ENCODE measurements around the gene FBN1.

Gene FBN1

GRCh38 chr15:48501208-48501607, 144.3 kb downstream of the FBN1 start:
- DNase-seq: no peak

- DNase-seq: no peak
These were observed 144.9 kb downstream of the FBN1 start for GRCh38 chr15:48500595-48500994.

DNA sequence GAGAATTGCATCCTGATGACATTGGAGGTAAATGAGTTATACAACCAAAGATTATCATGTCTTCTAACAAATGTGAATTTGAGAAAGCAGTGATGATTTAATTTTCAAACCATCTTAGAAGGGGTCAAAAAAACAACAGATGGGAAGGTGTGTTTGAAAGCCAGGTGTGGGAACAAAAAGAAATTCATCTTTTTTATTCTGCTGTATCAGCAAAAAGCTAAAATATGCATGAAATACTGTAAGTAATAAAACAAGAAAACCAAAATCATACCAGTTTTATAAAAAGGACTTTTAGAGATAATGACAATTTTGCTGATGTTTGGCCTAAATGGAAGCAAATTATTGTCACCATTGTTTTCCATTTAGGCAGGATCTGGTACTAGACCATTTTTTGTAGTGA, 145.5 kb downstream of the FBN1 start:
- DNase-seq: no peak

DNA sequence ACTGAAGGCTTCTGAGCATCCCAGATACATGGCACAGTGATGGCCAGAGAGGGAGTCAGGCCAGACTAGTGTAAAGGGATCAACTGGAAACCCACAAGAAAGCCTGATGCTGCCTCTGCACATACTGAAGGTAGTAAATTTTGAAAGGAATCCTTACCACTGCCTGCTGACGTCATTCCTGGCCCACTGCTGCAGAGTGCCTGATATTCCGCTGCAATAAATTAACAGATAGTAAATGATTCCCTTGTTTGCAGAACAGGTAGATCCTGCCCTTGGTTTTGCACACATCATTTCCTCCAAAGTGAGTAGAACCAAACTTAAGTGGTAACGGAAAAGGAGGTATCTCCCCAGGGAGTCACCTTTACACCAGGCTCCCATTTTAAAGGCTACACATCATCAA, 146.7 kb downstream of the FBN1 start:
- DNase-seq: no peak

- DNase-seq: no peak
These were observed 150.9 kb downstream of the FBN1 start for GRCh38 chr15:48494631-48495030.

GRCh38 chr15:48493763-48494225, 151.7 kb downstream of the FBN1 start:
- DNase-seq: no peak

DNA sequence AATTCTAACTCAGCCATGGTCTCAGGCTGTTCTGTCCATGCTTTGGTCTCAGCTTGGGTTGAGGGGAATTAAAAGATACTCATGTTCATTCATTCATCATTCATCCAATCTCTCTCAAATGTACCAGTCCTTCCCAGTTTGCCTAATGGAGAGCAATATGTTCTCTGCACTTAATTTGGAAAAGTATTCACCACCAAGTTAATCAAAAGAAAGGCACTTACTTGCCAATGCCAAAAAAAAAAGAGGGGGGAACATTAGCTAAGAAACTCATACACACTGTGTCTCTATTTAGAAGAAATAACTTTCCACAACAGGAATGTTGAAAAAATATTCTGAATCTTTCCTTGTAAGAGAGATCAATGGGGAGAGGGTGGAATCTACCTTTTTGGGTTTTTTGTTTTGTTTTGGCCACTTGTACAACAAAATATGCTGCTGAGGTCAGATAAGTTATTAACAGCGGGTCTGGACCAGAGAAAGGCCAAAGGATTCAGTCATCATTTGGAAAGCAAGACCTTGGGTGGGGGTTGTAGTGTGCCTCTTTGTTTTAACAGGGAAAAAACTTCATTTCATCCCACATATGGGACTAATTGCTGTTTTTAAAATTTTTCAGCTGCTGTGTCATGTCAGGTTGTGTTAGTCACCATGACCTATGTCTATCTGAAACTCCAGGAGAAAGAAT, 152.3 kb downstream of the FBN1 start:
- no peak for DNase-seq

DNA sequence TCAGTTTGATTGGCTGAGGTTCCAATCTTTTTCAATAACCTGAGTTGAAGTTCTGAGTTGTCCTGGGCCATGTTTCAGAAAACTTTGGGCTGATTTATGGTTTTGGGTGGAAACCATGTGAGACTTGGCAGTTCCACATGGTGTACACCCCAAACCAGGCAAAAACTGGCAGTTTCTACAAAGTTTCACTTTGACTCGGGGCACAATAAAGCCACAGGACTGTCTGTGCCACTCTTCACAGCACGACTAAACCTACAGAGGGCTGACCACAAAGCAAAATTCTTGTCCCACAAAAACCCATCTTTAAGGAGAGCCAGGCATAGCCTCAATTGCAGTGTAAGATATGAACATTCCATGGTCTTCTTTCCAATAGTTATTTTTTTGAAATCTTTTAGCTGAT, 159.3 kb downstream of the FBN1 start:
- DNase-seq: peak; percentile 41

GRCh38 chr15:48481802-48482201, 163.7 kb downstream of the FBN1 start:
- DNase-seq: no peak

DNA sequence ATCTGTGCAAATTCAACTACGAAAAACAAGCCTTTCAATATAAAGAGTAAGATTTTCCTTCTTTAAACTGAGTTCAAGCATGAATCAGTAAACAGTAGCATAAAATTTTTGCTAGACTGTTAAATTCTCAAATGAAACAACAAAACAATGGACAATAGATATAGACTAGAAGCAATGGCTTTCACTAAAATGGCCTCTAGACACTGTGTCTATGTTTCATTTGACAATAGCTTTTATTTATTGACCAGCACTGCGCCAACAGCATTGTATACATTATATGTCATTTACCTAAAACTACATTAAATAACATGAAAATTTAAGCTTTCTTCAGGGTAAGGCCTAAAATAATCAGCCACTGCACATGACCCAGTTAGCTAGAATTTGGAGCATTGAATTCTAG, 165.8 kb downstream of the FBN1 start:
- no peak for DNase-seq

- no peak for DNase-seq
These were observed 166.9 kb downstream of the FBN1 start for GRCh38 chr15:48478581-48478980.

DNA sequence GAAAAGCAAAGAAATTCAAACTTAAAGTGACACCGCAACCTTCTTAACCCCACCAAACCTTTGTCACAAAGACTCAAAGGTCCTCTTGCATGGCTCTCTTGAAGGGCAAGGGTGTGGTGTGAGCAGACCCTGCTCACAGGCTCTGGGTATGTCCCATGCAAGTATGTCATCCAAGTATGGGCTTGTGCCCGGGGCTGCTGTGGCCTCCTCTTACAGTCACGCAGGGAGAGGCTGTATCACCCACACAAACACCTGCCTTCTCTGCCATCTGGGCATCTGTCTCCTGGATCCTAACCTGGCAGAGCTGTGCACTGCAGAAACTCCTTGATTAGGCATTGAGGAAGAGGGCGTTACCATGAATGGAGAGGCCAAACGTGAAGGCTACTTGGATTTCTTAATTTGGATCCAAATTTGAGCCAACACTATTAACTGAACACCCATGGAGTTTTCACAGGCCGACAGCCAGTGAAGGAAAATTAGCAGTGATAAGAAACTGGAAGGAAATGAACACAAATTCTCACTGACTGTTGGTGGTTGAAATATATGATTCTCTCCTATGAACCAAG, 167.6 kb downstream of the FBN1 start:
- DNase-seq: no peak

GRCh38 chr15:48475600-48476395, 169.7 kb downstream of the FBN1 start:
- DNase-seq: no peak

DNA sequence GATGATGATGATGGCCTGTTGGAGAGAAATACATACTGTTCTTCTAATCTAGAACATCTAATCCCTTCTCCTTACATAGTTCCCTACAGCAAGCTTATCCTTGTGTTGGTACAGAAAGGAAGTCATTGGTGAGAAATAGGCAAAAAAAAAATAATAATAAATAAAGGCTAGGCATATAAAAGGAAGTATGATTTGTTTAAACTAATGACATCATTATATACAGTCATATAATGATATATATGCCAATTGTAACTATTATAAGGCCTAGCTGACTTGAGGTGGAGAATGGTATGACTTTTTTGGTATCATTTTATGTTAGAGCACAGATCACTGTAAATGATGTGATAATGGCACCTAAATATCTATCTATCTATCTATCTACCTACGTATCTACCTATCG, 171.8 kb downstream of the FBN1 start:
- no peak for DNase-seq

DNA sequence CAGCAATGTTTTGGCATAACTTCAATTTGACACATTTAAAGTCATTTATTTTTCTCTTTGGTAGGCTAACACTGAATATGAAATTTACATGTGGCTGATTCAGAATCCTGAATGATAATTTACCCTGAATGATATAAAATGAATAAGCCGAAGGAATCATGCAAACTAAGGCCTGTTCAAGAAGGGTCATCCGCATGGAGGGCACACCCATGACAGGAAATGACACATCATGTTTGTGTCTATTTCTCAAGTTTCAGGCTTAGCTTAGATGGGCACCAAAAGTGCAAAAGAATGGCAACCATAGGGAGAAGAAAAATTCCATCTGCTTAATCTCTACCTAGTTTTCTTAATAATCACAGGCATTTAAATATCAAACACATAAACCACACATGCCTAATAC, 172.8 kb downstream of the FBN1 start:
- DNase-seq: no peak

- no peak for DNase-seq
These were observed 174.4 kb downstream of the FBN1 start for GRCh38 chr15:48471073-48471472.

- no peak for DNase-seq
These were observed 175.4 kb downstream of the FBN1 start for GRCh38 chr15:48470096-48470495.

GRCh38 chr15:48469681-48470080, 175.8 kb downstream of the FBN1 start:
- DNase-seq: no peak

- no peak for DNase-seq
These were observed 176.2 kb downstream of the FBN1 start for GRCh38 chr15:48469271-48469670.

DNA sequence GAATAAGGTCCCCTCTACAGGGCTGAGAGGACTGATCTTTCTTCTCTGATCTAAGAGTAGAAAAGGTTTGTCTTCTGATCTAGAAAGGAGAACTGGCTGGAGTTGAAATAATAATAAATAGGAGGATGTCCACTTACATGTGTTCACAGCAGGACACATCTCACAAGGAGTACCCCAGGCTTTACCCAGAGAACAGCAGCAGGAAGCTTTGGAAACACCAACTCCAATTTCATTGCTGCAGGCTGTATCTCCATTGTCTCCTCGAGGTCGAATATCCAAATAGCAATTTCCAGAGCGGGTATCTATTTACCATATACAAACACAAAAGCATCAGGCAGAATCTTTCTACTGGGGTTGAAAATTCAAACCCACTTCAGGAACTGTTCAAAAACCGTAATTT, 177.7 kb downstream of the FBN1 start:
- no peak for DNase-seq

DNA sequence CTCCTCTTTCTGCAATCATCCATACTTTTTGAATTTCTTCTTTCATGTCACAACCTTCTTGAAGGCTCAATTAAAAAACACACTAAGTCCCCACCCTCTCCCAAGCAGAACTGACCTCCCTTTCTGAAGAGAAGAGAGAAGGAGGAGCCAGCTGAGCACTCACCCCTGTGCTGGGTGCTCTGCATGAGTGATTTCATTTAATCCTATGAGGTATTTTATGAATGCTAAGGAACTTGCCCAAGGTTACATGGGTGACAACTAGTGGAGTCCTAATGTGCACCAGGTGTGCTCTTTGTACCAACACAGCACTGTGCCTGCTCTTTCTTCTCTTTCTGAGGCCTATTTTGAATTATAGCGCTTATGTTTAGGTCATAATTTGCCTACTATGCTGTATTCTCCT, 178.7 kb downstream of the FBN1 start:
- DNase-seq: no peak

DNA sequence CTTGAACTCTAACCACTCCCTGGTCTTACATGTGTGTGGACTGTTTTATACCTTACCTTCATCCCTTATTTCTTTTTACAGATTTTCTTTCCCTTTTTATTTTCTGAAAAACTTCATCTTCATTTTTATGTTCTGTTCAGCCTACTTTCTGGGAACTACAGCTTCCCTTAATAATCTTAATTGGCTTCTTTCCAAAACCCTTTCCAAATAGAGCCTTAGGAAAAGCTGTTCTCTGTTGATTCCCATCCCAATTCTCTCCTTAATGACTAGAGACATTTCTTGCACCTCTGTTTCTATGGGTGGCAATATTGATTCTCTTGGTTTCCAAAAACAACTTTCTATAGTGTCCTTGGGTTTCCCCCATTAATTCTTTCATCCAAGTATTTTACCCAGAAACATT, 179.4 kb downstream of the FBN1 start:
- no peak for DNase-seq

DNA sequence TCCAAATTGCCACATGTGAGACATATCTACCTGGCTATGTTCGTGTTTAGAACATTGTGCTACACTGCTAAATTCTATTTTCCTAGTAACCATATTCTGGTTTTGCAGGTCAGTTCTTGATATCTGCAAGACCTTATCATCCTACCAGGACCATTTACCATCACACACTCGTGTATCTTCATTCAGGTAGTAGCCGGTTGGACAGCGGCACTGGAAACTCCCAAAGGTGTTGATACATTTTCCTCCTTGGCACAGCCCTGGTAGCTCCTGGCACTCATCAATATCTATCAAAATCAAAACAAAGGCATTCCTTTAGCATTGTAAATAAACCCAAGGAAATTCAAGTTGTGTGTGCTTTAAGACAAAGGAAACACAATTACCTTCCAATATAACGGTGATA, 180.1 kb downstream of the FBN1 start:
- DNase-seq: no peak

DNA sequence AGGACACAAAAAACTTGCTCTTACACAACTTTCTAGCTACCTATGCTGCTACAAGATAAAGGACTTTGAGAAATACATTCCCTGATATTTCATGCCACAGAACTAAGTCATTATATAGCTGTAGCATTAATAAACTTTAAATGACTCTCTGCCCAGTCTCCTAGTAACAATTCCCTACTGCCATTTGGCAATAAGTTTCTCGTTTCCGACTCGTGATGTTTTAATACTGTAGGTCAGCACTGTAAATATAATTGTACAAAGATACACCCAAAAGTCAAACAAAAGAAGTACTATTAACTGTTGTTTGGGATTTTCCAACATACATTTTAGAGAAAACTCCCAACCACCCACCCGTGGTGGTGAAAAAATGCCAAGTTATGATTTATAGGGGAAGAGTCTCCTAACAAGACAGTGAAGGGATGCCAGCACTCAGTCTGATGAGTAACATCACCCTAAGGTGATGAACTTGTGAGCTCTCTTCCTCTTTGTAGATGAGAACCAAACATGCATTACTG, 182.1 kb downstream of the FBN1 start:
- no peak for DNase-seq
